Measurements from ENCODE around the gene NUTM2D. TPM values are rescaled to one million over a fixed set of nuclear protein-coding genes. Genes with fewer than 3 reads are reported as not detected.
"Not testable (repeated sequence)": the region's sequence is repeated elsewhere in the genome, so short reads cannot be mapped to it uniquely, and the experiment has no call there.

NUTM2D gene
- polyA plus RNA-seq, 1 donor from 2014 or later: 8.3 TPM

DNA sequence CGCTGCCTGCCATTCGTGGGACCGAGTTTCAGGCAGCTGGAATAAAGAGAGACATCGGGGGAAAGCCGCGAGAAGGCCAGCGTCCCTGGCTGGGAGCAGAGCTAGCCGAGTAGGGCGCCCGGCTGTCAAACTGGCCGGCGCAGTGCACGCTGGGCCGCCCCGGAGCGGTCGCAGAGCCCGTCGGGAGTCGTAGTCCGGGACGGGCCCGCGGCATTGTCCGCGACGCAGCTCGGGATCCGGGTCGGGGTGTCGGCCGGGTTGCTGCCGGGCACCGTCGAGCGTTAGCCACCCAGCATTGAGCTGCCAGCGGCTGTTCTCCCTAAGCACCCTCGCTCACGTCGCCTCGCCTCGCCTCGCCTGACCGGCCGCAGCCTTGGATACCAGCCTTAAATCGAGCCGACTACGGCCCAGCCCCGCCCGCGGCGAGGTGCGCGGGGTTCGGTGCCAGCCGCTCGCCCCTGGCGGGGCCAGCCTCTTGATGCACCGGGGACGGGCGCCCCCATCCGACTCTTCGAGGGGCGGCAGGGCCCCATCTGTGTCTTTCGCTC lies 14.8 kb upstream of the NUTM2D start:
- H3K4me2 ChIP-seq (ENCODE audit: low read length); H3K27me3 ChIP-seq (ENCODE audit: insufficient read depth, low read depth, low read length); H3K79me2 ChIP-seq (replicated peaks; ENCODE audit: insufficient read depth, low read length); H3K9me2 ChIP-seq (ENCODE audit: insufficient read depth, low read length); H3K9me3 ChIP-seq (ENCODE audit: low read length); H4K20me1 ChIP-seq (ENCODE audit: insufficient read depth); H3K36me3 ChIP-seq (ENCODE audit: insufficient read depth, low read length); H3F3A ChIP-seq (ENCODE audit: insufficient read depth, low read length, poor library complexity, severe bottlenecking); H2AFZ ChIP-seq (ENCODE audit: low read depth, low read length): not testable (repeated sequence)
- H3K27ac ChIP-seq (ENCODE audit: low read length): peak overlapping the region; percentile 74
- peak overlapping the region; percentile 60 for H3K4me3 ChIP-seq (ENCODE audit: low read length)
- H3K9ac ChIP-seq (ENCODE audit: low read length): peak overlapping the region; percentile 66
- TF ChIP-seq, protein P1, sequence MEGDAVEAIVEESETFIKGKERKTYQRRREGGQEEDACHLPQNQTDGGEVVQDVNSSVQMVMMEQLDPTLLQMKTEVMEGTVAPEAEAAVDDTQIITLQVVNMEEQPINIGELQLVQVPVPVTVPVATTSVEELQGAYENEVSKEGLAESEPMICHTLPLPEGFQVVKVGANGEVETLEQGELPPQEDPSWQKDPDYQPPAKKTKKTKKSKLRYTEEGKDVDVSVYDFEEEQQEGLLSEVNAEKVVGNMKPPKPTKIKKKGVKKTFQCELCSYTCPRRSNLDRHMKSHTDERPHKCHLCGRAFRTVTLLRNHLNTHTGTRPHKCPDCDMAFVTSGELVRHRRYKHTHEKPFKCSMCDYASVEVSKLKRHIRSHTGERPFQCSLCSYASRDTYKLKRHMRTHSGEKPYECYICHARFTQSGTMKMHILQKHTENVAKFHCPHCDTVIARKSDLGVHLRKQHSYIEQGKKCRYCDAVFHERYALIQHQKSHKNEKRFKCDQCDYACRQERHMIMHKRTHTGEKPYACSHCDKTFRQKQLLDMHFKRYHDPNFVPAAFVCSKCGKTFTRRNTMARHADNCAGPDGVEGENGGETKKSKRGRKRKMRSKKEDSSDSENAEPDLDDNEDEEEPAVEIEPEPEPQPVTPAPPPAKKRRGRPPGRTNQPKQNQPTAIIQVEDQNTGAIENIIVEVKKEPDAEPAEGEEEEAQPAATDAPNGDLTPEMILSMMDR (IDR thresholded peaks at IDR 0.05; ENCODE audit: poor library complexity, severe bottlenecking): peak; percentile 79
- TF ChIP-seq SMC3 (conservative IDR thresholded peaks at IDR 0.05; ENCODE audit: poor library complexity): peak; percentile 57
- peak; percentile 33 for TF ChIP-seq POLR2AphosphoS5 (IDR thresholded peaks at IDR 0.05)
- peak; percentile 51 for TF ChIP-seq MXI1 (conservative IDR thresholded peaks at IDR 0.05; ENCODE audit: poor library complexity, severe bottlenecking)

DNA sequence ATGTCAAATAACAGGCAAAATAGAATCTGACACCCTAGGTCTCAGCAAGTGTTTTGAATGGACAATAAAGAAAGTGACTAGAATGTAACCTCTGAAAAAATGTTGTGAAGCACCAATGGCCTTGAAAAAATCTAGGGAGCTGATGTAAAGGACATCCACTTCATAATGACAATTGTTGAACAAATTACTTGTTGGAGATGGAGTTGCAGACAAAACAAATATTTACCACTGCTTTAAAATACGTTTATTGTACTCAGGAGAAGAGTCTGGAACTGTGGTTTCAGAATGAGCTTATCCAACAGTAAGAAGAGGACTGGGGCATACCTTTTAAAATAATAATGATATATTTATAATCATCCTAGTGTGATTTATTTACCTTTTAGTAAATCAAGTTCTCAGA lies 11.8 kb upstream of the NUTM2D start:
- H3K9me2 ChIP-seq (ENCODE audit: insufficient read depth, low read length); H3K27ac ChIP-seq (ENCODE audit: low read length); H3K4me3 ChIP-seq (ENCODE audit: low read length); H4K20me1 ChIP-seq (ENCODE audit: insufficient read depth); H3F3A ChIP-seq (ENCODE audit: insufficient read depth, low read length, poor library complexity, severe bottlenecking); H3K79me2 ChIP-seq (replicated peaks; ENCODE audit: insufficient read depth, low read length); H3K36me3 ChIP-seq (ENCODE audit: insufficient read depth, low read length); H3K9ac ChIP-seq (ENCODE audit: low read length); H3K4me2 ChIP-seq (ENCODE audit: low read length); H3K27me3 ChIP-seq (ENCODE audit: insufficient read depth, low read depth, low read length); H3K9me3 ChIP-seq (ENCODE audit: low read length); H2AFZ ChIP-seq (ENCODE audit: low read depth, low read length): not testable (repeated sequence)

DNA sequence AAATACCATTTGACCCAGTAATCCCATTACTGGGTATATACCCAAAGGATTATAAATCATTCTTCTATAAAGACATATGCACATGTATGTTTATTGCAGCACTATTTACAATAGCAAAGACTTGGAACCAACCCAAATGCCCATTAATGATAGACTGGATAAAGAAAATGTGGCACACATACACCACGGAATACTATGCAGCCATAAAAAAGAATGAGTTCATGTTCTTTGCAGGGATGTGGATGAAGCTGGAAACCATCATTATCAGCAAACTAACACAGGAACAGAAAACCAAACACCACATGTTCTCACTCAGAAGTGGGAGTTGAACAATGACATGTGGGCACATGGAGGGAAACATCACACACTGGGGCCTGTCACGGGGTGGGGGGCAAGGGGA lies 7.4 kb upstream of the NUTM2D start:
- not testable (repeated sequence) for H3K9me3 ChIP-seq (ENCODE audit: low read length); H3K4me3 ChIP-seq (ENCODE audit: low read length); H3K4me2 ChIP-seq (ENCODE audit: low read length); H2AFZ ChIP-seq (ENCODE audit: low read depth, low read length); H3K36me3 ChIP-seq (ENCODE audit: insufficient read depth, low read length); H3K27me3 ChIP-seq (ENCODE audit: insufficient read depth, low read depth, low read length); H3F3A ChIP-seq (ENCODE audit: insufficient read depth, low read length, poor library complexity, severe bottlenecking); H3K9ac ChIP-seq (ENCODE audit: low read length); H4K20me1 ChIP-seq (ENCODE audit: insufficient read depth); H3K79me2 ChIP-seq (replicated peaks; ENCODE audit: insufficient read depth, low read length); H3K27ac ChIP-seq (ENCODE audit: low read length); H3K9me2 ChIP-seq (ENCODE audit: insufficient read depth, low read length)

DNA sequence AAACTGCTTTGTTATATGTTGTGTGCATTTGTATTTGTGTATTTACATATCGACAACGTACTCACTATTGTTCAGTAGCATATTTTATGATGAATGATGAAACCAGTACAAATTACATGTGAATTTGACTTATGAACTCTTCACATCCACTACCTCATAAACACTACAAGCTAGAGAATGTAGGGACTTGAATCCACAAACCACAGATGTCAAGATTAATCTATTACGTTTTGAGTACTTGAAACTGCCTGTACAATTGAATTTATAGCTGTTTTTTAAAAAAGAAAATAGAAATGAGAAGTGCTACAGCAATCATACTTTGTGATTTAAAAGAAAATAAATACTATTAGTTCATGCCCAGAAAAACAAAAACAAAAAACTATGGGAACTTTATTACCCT lies 4.7 kb upstream of the NUTM2D start:
- not testable (repeated sequence) for H2AFZ ChIP-seq (ENCODE audit: low read depth, low read length); H3K27ac ChIP-seq (ENCODE audit: low read length); H3K27me3 ChIP-seq (ENCODE audit: insufficient read depth, low read depth, low read length); H3K9ac ChIP-seq (ENCODE audit: low read length); H3K36me3 ChIP-seq (ENCODE audit: insufficient read depth, low read length); H3F3A ChIP-seq (ENCODE audit: insufficient read depth, low read length, poor library complexity, severe bottlenecking); H3K9me3 ChIP-seq (ENCODE audit: low read length); H3K9me2 ChIP-seq (ENCODE audit: insufficient read depth, low read length); H3K4me3 ChIP-seq (ENCODE audit: low read length); H3K79me2 ChIP-seq (replicated peaks; ENCODE audit: insufficient read depth, low read length); H3K4me2 ChIP-seq (ENCODE audit: low read length); H4K20me1 ChIP-seq (ENCODE audit: insufficient read depth)

DNA sequence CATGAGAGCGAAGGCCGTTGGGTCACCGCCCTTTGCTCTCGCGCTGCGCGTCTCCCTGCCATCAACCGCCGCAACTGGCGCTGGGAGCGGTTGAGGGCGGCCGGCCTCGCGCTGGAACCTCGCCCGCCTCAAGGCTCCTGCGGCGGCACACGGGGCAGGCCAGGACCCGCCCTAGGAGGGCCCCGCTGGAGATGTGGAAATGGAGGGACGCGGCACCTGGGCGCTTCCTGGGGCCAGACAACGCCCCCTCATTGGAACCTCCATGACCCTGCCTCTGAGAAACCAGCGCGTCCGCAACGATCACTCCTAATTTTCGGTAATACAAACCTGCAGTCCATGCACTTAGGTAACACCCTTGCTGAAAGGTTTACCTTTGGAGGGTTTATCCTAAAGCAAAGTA lies 2.4 kb upstream of the NUTM2D start:
- not testable (repeated sequence) for H3K9ac ChIP-seq (ENCODE audit: low read length); H3F3A ChIP-seq (ENCODE audit: insufficient read depth, low read length, poor library complexity, severe bottlenecking); H3K36me3 ChIP-seq (ENCODE audit: insufficient read depth, low read length); H3K4me2 ChIP-seq (ENCODE audit: low read length); H3K9me3 ChIP-seq (ENCODE audit: low read length); H2AFZ ChIP-seq (ENCODE audit: low read depth, low read length); H3K4me3 ChIP-seq (ENCODE audit: low read length); H3K9me2 ChIP-seq (ENCODE audit: insufficient read depth, low read length); H4K20me1 ChIP-seq (ENCODE audit: insufficient read depth); H3K27ac ChIP-seq (ENCODE audit: low read length); H3K79me2 ChIP-seq (replicated peaks; ENCODE audit: insufficient read depth, low read length); H3K27me3 ChIP-seq (ENCODE audit: insufficient read depth, low read depth, low read length)

DNA sequence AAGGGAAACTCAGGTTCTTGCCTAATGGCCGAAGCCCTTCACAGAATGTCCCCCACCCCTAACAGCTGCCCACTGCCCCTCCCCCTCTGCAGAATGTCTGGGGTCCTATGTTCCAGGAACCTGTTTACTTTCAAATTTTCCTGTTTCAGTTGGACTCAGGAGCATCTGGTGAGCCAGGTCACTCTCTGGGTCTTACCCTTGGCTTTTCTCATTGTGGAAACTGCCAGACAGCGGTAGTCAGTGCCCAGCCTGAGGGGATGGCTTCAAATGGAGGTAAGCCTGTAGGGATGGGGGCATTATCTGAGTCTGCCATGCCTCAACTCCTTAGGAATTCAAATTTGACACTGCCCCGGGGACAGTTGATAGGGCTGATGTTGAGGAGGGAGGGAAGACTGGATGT lies 615 bp downstream of the NUTM2D start:
- H3K9ac ChIP-seq (ENCODE audit: low read length); H2AFZ ChIP-seq (ENCODE audit: low read depth, low read length); H3K27ac ChIP-seq (ENCODE audit: low read length); H3K9me2 ChIP-seq (ENCODE audit: insufficient read depth, low read length); H3K79me2 ChIP-seq (replicated peaks; ENCODE audit: insufficient read depth, low read length); H4K20me1 ChIP-seq (ENCODE audit: insufficient read depth); H3K4me3 ChIP-seq (ENCODE audit: low read length); H3K36me3 ChIP-seq (ENCODE audit: insufficient read depth, low read length); H3K9me3 ChIP-seq (ENCODE audit: low read length); H3K4me2 ChIP-seq (ENCODE audit: low read length); H3F3A ChIP-seq (ENCODE audit: insufficient read depth, low read length, poor library complexity, severe bottlenecking); H3K27me3 ChIP-seq (ENCODE audit: insufficient read depth, low read depth, low read length): not testable (repeated sequence)

DNA sequence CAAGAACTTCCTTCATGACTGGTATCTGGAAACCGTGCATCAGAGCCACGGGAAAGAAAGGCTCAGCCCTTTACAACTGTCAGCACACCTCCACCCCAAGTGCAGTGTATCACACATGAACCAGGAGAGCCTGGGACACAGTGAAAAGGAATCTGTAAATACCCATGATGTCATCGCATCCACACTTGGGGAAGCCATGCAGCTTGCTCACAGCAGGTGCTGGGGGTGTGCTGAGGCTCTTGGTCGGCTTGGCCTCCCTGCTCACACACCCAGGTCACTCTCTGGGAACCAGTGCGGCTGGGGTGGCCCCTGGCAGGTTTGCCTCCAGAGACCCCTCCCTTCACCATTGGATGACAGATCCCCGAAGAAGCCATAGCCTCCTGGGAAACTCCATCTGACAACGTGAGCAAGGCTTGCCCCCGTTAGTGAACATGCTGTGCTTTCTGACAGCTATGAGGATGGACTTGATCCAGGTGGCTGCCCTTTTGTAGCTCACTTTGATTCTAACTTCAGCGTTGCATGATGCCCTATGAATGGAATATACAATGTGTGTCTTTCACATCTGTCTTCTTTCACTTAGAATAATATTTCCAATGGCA lies 12.1 kb downstream of the NUTM2D start:
- H3F3A ChIP-seq (ENCODE audit: insufficient read depth, low read length, poor library complexity, severe bottlenecking): not testable (repeated sequence)

More for the DNA sequence above, 12.1 kb downstream of the NUTM2D start:
- not testable (repeated sequence) for H3K79me2 ChIP-seq (replicated peaks; ENCODE audit: insufficient read depth, low read length); H3K36me3 ChIP-seq (ENCODE audit: insufficient read depth, low read length); H3K27ac ChIP-seq (ENCODE audit: low read length); H3K4me3 ChIP-seq (ENCODE audit: low read length); H3K4me2 ChIP-seq (ENCODE audit: low read length); H3K9me3 ChIP-seq (ENCODE audit: low read length); H3K9me2 ChIP-seq (ENCODE audit: insufficient read depth, low read length); H4K20me1 ChIP-seq (ENCODE audit: insufficient read depth); H2AFZ ChIP-seq (ENCODE audit: low read depth, low read length); H3K27me3 ChIP-seq (ENCODE audit: insufficient read depth, low read depth, low read length); H3K9ac ChIP-seq (ENCODE audit: low read length)
